CD4-positive, alpha-beta T cell treated with Interleukin-15 for 1 hour (primary cell): ENCODE data around the gene RBM14.
"Not testable (repeated sequence)": the region's sequence is repeated elsewhere in the genome, so short reads cannot be mapped to it uniquely, and the experiment has no call there.

Source experiments
- DNase-seq: peaks from one replicate; pipeline ENCODE4 v3.0.0-alpha.2; 2020

Gene RBM14

DNA sequence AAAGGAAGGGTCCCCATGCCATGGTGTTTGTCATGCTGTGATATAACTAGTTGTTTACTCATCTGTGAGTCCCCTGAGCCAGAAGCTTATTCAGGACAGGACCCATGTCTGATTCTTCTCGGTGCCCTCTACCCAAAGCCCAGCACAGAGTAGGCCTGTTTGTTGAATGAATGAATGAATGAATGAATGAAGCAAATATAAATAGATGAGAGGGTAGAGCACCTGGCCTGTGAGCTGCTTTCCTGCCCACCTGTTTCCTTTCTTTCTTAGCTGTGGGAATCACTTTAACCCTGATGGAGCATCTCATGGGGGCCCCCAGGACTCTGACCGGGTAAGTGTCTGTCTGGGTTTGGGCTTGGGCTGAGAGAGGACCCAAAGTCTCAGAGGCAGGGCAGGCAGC is 16.2 kb upstream of the RBM14 start:
- no peak for DNase-seq

DNA sequence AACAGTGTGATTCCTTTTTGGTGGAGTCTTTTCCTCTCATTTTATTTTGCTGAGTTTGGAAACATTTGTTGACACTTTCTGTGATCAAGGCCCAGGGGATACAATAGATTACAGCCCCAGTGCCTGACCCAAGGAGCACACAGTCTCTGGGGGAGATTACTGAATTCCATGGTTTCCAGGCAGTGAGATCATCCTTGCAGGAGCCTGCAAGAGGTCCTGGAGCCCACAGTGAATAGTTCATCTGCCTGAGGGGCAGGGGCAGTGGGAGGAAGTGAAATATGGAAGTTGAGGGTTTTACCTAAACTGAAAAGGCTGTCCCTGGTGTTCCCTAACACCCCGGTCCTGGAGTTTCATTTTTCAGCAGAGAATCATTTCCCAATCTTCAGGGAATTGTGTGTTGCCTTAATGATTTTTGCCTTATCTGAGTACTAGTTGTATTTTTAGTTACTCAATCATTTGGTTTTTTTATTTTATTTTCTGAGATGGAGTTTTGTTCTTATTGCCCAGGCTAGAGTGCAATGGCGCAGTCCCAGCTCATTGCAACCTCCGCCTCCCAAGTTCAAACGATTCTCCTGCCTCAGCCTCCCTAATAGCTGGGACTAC is 15.7 kb upstream of the RBM14 start:
- DNase-seq = no peak

- DNase-seq = no peak
Observed at GRCh38 chr11:66603072-66603471, 13.4 kb upstream of the RBM14 start.

GRCh38 chr11:66604155-66604554 is 12.3 kb upstream of the RBM14 start:
- no peak for DNase-seq

DNA sequence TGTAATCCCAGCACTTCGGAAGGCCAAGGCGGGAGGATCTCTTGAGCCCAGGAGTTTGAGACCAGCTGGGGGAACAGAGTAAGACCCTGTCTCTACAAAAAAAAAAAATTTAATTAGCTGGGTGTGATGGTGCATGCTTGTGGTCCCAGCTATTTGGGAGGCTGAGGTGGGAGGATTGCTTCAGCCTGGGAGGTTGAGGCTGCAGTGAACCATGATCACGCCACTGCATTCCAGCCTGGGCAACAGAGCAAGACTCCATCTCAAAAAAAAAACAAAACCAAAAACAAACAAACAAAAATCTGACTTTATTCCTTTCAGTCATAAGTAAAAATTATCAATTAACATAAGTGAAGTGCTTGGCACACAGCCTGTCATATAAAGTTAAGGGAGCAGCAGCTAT is 9.8 kb upstream of the RBM14 start:
- not testable (repeated sequence) for DNase-seq

- peak; percentile 28 for DNase-seq
Observed at GRCh38 chr11:66607126-66607834, 9.2 kb upstream of the RBM14 start.

- no peak for DNase-seq
Observed at GRCh38 chr11:66609721-66610617, 6.5 kb upstream of the RBM14 start.

DNA sequence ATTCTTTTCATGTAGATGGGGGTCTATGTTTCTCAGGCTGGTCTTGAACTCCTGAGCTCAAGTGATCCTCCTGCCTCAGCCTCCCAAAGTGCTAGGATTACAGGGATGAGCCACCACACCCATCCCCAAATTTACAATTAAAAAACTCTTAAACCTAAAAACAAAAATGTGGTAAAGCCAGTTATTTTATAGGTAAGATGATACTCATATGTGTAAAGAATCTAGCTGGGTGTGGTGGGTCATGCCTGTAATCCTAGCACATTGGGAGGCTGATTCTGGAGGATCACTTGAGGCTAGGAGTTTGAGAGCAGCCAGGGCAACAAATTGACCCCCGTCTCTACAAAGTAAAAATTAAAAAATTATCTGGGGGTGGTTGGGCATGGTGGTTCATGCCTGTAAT is 4.0 kb upstream of the RBM14 start:
- no peak for DNase-seq

- DNase-seq = no peak
Observed at GRCh38 chr11:66614073-66614472, 2.4 kb upstream of the RBM14 start.

- DNase-seq = peak; percentile 35
Observed at GRCh38 chr11:66617155-66617834, 865 bp downstream of the RBM14 start.

DNA sequence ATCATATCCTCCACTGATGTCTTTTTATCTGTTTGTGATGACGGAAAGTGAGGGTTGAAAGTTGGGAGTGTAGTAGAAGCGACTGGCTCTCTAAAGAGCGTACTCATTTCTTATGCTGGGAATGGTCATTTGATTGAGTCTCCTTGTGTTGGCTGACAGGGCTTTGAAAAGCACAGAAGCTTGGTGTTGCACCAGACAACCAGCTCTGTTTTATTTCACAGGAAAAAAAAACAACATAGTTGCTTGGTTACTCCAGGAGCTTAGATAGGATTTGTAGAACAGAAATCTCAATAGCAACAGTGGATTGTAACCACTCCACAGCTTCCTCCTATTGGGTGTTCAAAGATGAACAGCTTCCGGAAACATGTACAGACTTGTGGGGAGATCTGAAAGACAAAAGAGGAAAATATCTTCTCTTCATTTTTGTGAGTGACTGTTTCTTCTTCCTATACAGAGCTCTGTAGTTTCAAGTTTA is 2.7 kb downstream of the RBM14 start:
- peak; percentile 62 for DNase-seq

DNA sequence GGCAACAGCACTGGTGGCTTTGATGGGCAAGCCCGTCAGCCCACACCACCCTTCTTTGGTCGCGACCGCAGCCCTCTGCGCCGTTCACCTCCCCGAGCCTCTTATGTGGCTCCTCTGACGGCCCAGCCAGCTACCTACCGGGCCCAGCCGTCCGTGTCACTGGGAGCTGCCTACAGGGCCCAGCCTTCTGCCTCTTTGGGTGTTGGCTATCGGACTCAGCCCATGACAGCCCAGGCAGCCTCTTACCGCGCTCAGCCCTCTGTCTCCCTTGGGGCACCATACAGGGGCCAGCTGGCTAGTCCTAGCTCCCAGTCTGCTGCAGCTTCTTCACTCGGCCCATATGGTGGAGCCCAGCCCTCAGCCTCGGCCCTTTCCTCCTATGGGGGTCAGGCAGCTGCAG is 8.0 kb downstream of the RBM14 start:
- no peak for DNase-seq

DNA sequence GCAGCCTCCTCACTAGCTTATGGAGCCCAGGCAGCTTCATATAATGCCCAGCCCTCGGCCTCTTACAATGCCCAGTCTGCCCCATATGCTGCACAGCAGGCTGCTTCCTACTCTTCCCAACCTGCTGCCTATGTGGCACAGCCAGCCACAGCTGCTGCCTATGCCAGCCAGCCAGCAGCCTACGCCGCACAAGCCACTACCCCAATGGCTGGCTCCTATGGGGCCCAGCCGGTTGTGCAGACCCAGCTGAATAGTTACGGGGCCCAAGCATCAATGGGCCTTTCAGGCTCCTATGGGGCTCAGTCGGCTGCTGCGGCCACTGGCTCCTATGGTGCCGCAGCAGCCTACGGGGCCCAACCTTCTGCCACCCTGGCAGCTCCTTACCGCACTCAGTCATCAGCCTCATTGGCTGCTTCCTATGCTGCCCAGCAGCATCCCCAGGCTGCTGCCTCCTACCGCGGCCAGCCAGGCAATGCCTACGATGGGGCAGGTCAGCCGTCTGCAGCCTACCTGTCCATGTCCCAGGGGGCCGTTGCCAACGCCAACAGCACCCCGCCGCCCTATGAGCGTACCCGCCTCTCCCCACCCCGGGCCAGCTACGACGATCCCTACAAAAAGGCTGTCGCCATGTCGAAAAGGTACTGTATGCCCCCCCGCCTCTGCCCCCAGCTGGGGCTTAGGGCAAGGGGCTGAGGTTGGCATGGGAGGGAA is 8.8 kb downstream of the RBM14 start:
- DNase-seq = no peak

DNA sequence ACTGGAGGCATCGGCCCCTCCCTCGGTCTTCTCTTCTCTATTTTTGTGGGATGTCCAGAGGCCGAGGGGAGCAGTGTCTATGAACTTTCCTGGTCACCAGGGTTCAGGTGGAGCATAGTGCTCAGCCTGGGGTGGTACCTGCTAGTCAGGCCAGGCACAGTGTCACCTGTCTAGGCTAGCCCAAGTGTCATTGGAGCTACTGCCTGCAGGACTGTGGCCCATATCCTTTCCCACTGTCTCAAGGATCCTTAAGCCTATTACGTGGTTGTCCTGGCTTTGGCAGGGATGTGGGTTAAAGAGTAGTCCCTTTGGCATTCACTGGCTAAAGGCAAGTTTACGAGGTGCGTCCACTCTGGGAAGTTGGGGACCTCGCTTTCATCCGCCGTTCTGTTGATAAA is 9.3 kb downstream of the RBM14 start:
- no peak for DNase-seq

DNA sequence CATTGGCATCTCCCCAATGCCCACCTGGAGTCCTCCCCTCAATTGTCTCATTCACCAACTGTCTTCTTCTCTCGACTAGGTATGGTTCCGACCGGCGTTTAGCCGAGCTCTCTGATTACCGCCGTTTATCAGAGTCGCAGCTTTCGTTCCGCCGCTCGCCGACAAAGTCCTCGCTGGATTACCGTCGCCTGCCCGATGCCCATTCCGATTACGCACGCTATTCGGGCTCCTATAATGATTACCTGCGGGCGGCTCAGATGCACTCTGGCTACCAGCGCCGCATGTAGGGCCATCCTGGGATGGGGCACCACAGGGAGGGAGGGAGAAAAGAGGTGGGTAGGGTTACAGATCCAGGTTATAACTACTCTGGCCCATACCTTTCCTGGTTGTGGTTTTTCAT is 10.0 kb downstream of the RBM14 start:
- DNase-seq = no peak

GRCh38 chr11:66626926-66627325 is 10.5 kb downstream of the RBM14 start:
- DNase-seq = no peak

DNA sequence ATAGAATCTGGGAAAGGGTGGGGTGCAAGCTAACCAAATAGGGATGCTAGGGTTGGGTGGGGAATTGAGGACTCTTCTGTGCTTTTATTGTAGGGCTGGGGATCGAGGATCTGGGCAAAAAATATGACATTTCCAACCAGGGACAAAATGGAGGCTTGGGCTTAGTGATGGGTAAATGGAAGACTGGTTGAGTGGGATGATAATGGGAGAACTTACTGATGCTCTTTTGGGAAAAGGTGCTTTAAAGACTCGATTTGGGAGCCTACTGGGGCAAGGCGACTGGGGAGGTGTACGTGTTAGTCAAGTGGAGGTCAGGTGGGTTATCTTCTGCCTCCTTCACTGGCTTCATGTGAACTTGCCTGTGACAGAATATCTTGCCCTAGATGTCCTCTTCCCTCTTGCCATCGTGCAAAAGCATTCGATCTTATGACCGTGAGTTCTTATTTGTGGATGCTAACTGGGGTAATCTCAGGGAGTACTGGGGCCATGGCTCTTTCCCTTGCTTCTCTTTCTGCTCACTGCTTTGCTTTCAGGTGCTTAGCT is 11.7 kb downstream of the RBM14 start:
- no peak for DNase-seq

- DNase-seq = no peak
Observed at GRCh38 chr11:66629356-66629755, 12.9 kb downstream of the RBM14 start.

DNA sequence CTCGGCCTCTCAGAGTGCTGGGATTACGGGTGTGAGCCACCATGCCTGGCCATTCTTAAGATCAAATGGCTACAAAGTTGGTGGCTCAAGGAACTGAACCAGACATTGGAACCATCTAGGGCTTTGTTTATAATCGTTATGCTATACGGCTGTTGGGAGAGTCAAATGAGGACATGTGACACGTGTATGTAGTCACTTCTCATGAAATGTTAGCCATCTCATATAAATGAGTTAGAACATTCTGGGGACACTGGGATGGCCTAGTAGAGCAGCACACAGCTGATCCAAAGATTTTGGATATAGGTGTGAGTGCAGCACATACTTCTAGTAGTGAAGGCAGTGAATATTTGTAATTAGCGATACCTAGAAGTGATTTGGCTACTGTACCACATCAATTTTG is 15.5 kb downstream of the RBM14 start:
- DNase-seq = no peak

DNA sequence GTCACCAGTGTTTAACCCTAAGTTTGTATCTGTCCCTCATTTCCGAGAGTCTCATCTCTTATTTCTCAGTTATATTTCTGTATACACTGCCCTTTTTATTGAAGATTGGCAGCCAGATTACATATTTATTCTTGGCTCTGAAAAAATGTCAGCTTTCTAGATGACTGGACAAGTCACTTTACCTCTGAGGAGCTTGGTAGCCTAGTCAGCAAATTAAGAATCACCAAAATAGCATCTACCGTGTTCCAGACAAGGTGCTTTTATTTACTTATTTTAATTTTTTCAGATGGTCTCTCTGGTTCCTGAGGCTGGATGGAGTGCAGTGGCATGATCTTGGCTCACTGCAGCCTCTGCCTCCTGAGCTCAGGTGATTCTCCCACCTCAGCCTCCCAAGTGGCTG is 16.5 kb downstream of the RBM14 start:
- DNase-seq = no peak

GRCh38 chr11:66636411-66636810 is 20.0 kb downstream of the RBM14 start:
- DNase-seq = no peak

GRCh38 chr11:66637557-66638176 is 21.2 kb downstream of the RBM14 start:
- no peak for DNase-seq
